ENCODE measurements around the gene MARK4. TPM values are rescaled to one million over a fixed set of nuclear protein-coding genes. Genes with fewer than 3 reads are reported as not detected.

MARK4 gene
- polyA plus RNA-seq, 1 donor (not counting 4 experiments of a cell fraction or from before 2014, with no cell fraction given), result 19.7 TPM

GRCh38 chr19:45348367-45349125 lies 97.5 kb downstream of the MARK4 start:
- H3K27ac ChIP-seq (ENCODE audit: control insufficient read depth, insufficient read depth, low read length), result no peak overlapping the region
- no peak overlapping the region for H2AFZ ChIP-seq (ENCODE audit: control insufficient read depth, low read length)
- no peaks in the 10 kb centered on the region for H3K9me1 ChIP-seq (ENCODE audit: control insufficient read depth, extremely low read depth, insufficient read depth, low read length)
- TF ChIP-seq EZH2 (IDR thresholded peaks at IDR 0.05; ENCODE audit: low read length), result no peak
- TF ChIP-seq CTCF (optimal IDR thresholded peaks at IDR 0.05 in 1 of 3, IDR thresholded peaks at IDR 0.05 in 1 of 3, conservative IDR thresholded peaks at IDR 0.05 in 1 of 3; ENCODE audit: extremely low read depth in 1 of 3, insufficient read depth in 2 of 3, low read length in 3 of 3), result no peak
- H3K36me3 ChIP-seq (ENCODE audit: control insufficient read depth in 2 of 2, extremely low read depth in 1 of 2, insufficient read depth in 2 of 2, low read length in 2 of 2), result peaks cover 25 to 33% of the 10 kb centered on the region in 2 experiments
- no peak overlapping the region for H3K4me2 ChIP-seq (ENCODE audit: control insufficient read depth, extremely low read depth, insufficient read depth, low read depth, low read length)
- no peak for FAIRE-seq
- no peaks in the 10 kb centered on the region for H3K79me2 ChIP-seq (ENCODE audit: control insufficient read depth, insufficient read depth, low read length)
- no peaks in the 10 kb centered on the region for H3K27me3 ChIP-seq (ENCODE audit: control insufficient read depth, extremely low read depth, insufficient read depth, low read length)
- H3K9ac ChIP-seq (ENCODE audit: control insufficient read depth, extremely low read depth, insufficient read depth, low read length), result no peak overlapping the region
- no peak for DNase-seq (ENCODE audit: low read depth, low spot score)
- no peak overlapping the region for H3K4me3 ChIP-seq (ENCODE audit: control insufficient read depth in 2 of 3, extremely low read depth in 1 of 3, insufficient read depth in 2 of 3, low read depth in 1 of 3, low read length in 3 of 3)
- dilution Hi-C loops (cut with MboI; ENCODE audit: extremely low pct_ligation_motif_present, low sequenced_read_pairs), result no loop called here
- no peaks in the 10 kb centered on the region for H3K9me3 ChIP-seq (ENCODE audit: control insufficient read depth, low read depth, low read length)
- peaks cover 11% of the 10 kb centered on the region for H3K4me1 ChIP-seq (ENCODE audit: control insufficient read depth, extremely low read depth, insufficient read depth, low read length)
- peaks cover 3% of the 10 kb centered on the region for H4K20me1 ChIP-seq (ENCODE audit: control insufficient read depth, extremely low read depth, insufficient read depth, low read length)

GRCh38 chr19:45349126-45349415 lies 98.0 kb downstream of the MARK4 start:
- Histone ChIP-seq H3K79me2 (ENCODE audit: control insufficient read depth, insufficient read depth, low read length) (no peaks in the 10 kb centered on the region), H3K4me3 (ENCODE audit: control insufficient read depth in 2 of 3, extremely low read depth in 1 of 3, insufficient read depth in 2 of 3, low read depth in 1 of 3, low read length in 3 of 3) (no peak overlapping the region), H3K27me3 (ENCODE audit: control insufficient read depth, extremely low read depth, insufficient read depth, low read length) (no peaks in the 10 kb centered on the region), H2AFZ (ENCODE audit: control insufficient read depth, low read length) (no peak overlapping the region), H3K9ac (ENCODE audit: control insufficient read depth, extremely low read depth, insufficient read depth, low read length) (no peak overlapping the region), H3K36me3 (ENCODE audit: control insufficient read depth in 2 of 2, extremely low read depth in 1 of 2, insufficient read depth in 2 of 2, low read length in 2 of 2) (peaks cover 28 to 35% of the 10 kb centered on the region in 2 experiments), H3K4me1 (ENCODE audit: control insufficient read depth, extremely low read depth, insufficient read depth, low read length) (peaks cover 11% of the 10 kb centered on the region), H3K9me3 (ENCODE audit: control insufficient read depth, low read depth, low read length) (no peaks in the 10 kb centered on the region), H3K4me2 (ENCODE audit: control insufficient read depth, extremely low read depth, insufficient read depth, low read depth, low read length) (no peak overlapping the region), H3K9me1 (ENCODE audit: control insufficient read depth, extremely low read depth, insufficient read depth, low read length) (no peaks in the 10 kb centered on the region), H3K27ac (ENCODE audit: control insufficient read depth, insufficient read depth, low read length) (no peak overlapping the region), H4K20me1 (ENCODE audit: control insufficient read depth, extremely low read depth, insufficient read depth, low read length) (peaks cover 3% of the 10 kb centered on the region)
- no peak for FAIRE-seq
- no peak for DNase-seq (ENCODE audit: low read depth, low spot score)
- no peak for TF ChIP-seq CTCF (optimal IDR thresholded peaks at IDR 0.05 in 1 of 3, IDR thresholded peaks at IDR 0.05 in 1 of 3, conservative IDR thresholded peaks at IDR 0.05 in 1 of 3; ENCODE audit: extremely low read depth in 1 of 3, insufficient read depth in 2 of 3, low read length in 3 of 3)
- no peak for TF ChIP-seq EZH2 (IDR thresholded peaks at IDR 0.05; ENCODE audit: low read length)
- dilution Hi-C loops (cut with MboI; ENCODE audit: extremely low pct_ligation_motif_present, low sequenced_read_pairs), result no loop called here
